GM10266 (cell line): Measurements from ENCODE around the gene ABLIM3.

Experiments
- DNase-seq: peaks from one replicate; pipeline ENCODE4 v3.0.0; 2012; ENCODE audit errors: extremely low spot score
- TF ChIP-seq, protein P1 (sequence below): IDR thresholded peaks from 2 replicates; pipeline ENCODE4 v1.5.1; 2012; ENCODE audit warnings: mild to moderate bottlenecking, low read depth; ENCODE audit not compliant: control insufficient read depth, insufficient read depth; ENCODE audit errors: missing control alignments

The ABLIM3 gene

DNA sequence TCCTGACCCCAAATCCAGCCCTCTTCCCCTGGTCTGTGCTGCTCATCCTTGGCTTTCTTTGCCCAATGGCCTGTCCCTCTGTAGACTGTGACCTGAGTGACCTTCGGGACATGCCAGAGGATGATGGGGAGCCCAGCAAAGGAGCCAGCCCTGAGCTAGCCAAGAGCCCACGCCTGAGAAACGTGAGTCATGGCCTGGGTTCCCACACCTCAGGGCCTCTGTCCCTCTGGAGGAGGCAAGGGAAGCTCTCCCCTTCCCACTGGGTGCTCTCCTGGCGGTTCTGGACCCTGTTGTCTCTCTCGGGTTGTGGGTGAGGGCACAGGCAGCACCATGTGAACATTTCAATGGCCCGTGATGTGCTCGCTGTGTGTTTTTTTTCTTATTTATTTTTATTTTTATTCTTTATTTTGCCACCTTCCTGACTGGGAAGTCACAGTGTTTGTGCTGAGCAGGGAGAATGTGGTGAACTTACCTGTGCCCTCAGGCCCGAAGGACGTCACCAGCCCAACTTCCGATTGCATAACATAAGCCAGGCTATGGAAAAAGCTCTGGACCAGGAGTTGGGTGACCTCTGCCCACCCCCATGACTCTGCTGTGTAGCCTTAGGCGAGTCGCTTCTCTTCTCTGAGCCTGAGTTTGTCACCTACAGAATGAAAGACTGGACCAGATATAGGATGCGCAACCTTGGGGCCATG lies 159.9 kb downstream of the ABLIM3 start:
- TF ChIP-seq, protein P1, sequence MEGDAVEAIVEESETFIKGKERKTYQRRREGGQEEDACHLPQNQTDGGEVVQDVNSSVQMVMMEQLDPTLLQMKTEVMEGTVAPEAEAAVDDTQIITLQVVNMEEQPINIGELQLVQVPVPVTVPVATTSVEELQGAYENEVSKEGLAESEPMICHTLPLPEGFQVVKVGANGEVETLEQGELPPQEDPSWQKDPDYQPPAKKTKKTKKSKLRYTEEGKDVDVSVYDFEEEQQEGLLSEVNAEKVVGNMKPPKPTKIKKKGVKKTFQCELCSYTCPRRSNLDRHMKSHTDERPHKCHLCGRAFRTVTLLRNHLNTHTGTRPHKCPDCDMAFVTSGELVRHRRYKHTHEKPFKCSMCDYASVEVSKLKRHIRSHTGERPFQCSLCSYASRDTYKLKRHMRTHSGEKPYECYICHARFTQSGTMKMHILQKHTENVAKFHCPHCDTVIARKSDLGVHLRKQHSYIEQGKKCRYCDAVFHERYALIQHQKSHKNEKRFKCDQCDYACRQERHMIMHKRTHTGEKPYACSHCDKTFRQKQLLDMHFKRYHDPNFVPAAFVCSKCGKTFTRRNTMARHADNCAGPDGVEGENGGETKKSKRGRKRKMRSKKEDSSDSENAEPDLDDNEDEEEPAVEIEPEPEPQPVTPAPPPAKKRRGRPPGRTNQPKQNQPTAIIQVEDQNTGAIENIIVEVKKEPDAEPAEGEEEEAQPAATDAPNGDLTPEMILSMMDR, result no peak
- no peak for DNase-seq

DNA sequence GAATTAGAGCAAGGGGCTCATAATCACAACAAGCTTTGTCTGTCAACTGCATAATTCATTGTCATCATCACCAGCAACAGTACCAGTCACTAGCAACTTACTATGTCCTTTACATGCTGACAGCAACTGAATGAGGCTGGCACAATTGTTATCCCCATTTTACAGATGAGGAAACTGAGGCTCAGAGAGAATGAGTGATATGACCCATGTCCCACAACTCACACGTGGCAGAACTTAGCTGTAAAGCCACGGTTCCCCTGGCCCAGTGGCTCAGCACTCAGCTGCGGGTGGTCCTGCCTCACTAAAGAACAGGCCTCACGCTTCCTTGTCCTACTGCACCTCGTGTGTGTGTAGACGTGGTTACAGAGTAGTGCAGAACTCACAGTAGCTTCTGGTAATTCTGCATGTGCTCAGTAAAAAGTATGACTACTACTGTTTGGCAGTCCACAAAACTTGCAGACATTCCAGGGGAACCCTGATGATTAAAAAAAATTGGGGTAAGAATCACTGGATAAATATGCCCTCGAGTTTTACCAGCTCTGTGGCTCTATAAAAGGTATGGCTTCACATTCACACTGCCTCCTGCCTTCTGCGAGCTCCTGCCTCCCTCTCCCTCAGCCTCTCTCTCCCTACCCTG lies 160.6 kb downstream of the ABLIM3 start:
- TF ChIP-seq, protein P1, result no peak
- DNase-seq, result no peak

DNA sequence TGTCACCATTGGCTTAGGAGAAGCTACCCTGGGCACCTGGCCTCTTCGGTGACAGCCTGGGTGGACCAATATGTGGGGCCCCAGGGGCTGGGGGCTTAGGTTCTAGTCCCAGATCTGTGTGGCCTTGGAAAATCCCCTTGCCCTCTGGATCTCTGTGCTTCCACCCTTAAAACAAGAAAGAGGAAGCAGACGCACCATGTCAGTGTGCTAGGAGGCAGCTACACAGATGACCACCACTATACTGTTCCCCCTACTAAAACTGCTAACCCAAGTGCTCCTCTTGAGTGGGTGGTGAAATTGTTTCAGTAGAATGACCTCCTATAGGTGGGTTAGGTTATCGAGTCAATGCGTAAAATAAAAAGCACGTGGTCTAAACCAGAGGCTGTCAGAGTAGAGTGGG lies 161.3 kb downstream of the ABLIM3 start:
- no peak for DNase-seq
- TF ChIP-seq, protein P1, result no peak

DNA sequence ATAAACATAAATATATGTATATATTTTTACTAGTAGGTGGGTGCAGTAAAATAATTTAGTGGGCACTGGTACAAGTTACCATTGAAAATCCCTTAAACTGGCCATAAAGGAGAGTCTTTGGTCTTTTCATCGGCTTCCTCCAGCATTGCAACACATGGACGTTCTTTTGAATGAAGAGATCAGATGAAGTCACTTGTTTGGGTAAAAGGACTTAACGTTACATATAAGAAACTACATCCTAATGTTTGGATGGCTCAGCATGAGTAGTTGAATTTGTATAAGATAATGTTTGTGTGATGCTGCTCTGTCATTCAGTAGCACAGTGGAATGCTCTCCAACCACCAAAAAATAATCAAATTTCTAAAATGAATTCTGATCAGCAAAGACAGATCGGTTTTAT lies 161.9 kb downstream of the ABLIM3 start:
- TF ChIP-seq, protein P1, result no peak
- no peak for DNase-seq

DNA sequence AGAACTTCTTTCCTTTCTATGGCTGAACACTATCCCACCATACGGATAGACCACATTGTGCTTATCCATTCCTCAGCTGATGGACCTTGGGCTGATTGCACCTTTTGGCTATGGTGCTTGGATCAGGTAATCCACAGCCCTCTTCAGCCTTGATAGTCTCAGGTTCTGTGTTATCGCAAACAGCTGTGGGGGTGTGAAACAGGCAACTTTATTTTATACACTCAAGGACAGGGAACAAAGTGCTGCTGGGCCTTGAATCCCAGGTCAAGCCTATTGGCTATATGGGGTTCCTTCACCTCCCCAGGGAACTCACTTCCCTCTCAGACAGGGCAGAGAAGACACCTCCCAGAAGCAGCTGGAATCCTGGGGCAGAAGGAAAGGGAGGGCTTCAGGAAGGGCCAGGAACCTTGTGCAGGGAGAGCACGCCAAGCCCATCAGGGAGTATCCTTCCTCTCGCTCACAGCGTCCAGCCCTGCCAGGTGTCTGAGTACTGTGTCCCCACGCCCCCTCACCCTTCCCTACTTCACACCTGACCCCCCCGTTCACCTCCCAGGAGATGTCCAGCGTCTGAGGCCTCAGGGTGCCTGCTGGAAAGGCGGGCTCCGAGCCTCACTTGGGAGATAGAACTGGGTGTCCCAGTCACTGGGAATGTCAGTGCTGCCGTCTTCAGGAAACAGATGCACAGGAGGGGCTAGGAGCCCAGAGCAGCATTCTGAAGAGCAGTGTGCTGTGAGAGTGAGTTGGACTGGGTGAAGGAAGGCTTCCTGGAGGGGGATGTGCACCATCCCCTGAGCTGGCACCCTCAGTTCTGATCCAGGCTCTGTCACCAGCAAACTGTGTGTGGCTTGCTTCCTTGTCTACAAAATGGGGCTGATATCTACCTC lies 163.1 kb downstream of the ABLIM3 start:
- TF ChIP-seq, protein P1, result no peak
- no peak for DNase-seq

DNA sequence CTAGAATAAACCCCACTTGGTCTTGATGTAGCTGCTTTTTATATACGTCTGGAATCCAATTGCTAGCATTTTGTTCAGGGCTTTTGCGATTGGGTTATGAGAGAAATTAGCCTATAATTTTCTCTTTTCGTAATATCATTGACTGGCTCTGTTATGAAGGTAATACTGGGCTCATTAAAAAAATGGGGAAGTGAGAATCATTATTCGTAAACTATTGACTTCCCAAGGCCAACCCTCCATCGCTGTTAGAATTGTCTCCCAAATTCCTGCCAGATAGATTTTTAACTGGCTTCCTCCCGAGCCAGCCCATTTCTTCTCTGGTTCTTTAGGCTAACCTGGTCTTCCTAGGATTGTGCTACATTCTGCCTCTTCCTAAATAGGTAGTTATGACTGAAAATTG lies 168.1 kb downstream of the ABLIM3 start:
- TF ChIP-seq, protein P1, result no peak
- no peak for DNase-seq
